Hepatocyte (in vitro differentiated cells): ENCODE results near the gene B4GALNT4. TPM values are rescaled to one million over a fixed set of nuclear protein-coding genes. Genes with fewer than 3 reads are reported as not detected.
"Not testable (repeated sequence)": the region's sequence is repeated elsewhere in the genome, so short reads cannot be mapped to it uniquely, and the experiment has no call there.

Experiments
- DNase-seq: peaks from one replicate; pipeline ENCODE4 v3.0.0-alpha.2; 2016; ENCODE audit warnings: low spot score
- H2AFZ ChIP-seq: fragments of 200-600 bp; sonication (generic); 2 replicates; pipeline ENCODE4 v1.6.0; 2016; ENCODE audit warnings: antibody characterized with exemption, mild to moderate bottlenecking
- H3K27ac ChIP-seq: fragments of 200-600 bp; sonication (generic); 2 replicates; pipeline ENCODE4 v1.5.1; 2016; ENCODE audit warnings: mild to moderate bottlenecking
- H3K27me3 ChIP-seq: fragments of 200-600 bp; sonication (generic); 2 replicates; pipeline ENCODE4 v1.6.1; 2016
- H3K36me3 ChIP-seq: fragments of 200-600 bp; sonication (generic); replicated peaks from 2 replicates; pipeline ENCODE4 v1.5.1; 2016; ENCODE audit warnings: low read depth; ENCODE audit not compliant: insufficient read depth
- H3K4me1 ChIP-seq: fragments of 200-600 bp; sonication (generic); 2 replicates; pipeline ENCODE4 v1.5.1; 2016; ENCODE audit warnings: mild to moderate bottlenecking, moderate library complexity; ENCODE audit not compliant: insufficient read depth
- H3K4me2 ChIP-seq: fragments of 200-600 bp; sonication (generic); 2 replicates; pipeline ENCODE4 v1.6.0; 2016
- H3K4me3 ChIP-seq: fragments of 200-600 bp; sonication (generic); 2 replicates; pipeline ENCODE4 v1.5.1; 2016; ENCODE audit warnings: mild to moderate bottlenecking
- H3K79me2 ChIP-seq: fragments of 200-600 bp; sonication (generic); 2 replicates; pipeline ENCODE4 v1.6.0; 2017; ENCODE audit warnings: mild to moderate bottlenecking
- H3K9me2 ChIP-seq: fragments of 200-600 bp; sonication (generic); replicated peaks from 2 replicates; pipeline ENCODE4 v1.6.0; 2017; ENCODE audit warnings: mild to moderate bottlenecking; ENCODE audit not compliant: insufficient read depth
- H3K9me3 ChIP-seq: fragments of 200-600 bp; sonication (generic); 2 replicates; pipeline ENCODE4 v1.5.1; 2016; ENCODE audit warnings: low read depth, mild to moderate bottlenecking
- H4K20me1 ChIP-seq: fragments of 200-600 bp; sonication (generic); 2 replicates; pipeline ENCODE4 v1.6.0; 2016; ENCODE audit warnings: mild to moderate bottlenecking; ENCODE audit not compliant: insufficient read depth, poor library complexity, severe bottlenecking
- EZH2 ChIP-seq: fragments of 200-600 bp; sonication (generic); IDR thresholded peaks from 2 replicates; pipeline ENCODE4 v1.6.1; 2016; ENCODE audit warnings: antibody characterized with exemption, mild to moderate bottlenecking, borderline replicate concordance
- EZH2phosphoT487 ChIP-seq: fragments of 200-600 bp; sonication (generic); IDR thresholded peaks from one replicate; pipeline ENCODE4 v1.6.1; 2018; ENCODE audit warnings: antibody characterized with exemption, mild to moderate bottlenecking, low read depth, moderate library complexity; ENCODE audit not compliant: unreplicated experiment, severe bottlenecking
- WGBS: methylation state at CpG from one replicate; pipeline ENCODE4 v1.1.6; 2016; ENCODE audit warnings: low lambda C conversion rate; ENCODE audit errors: missing lambda C conversion rate; 5-methylcytosine and 5-hydroxymethylcytosine counted together
- polyA plus RNA-seq: library from polyadenylated mRNA; unstranded; fragments of >200 nt; fragmentation: Nextera tagmentation; extraction: Ambion mirVana; gene quantifications from 2 replicates; pipeline ENCODE4 v1.2.1, GENCODE V29; 2016
- total RNA-seq: library from RNA; depleted of rRNA; stranded (reverse); fragments of >200 nt; gene quantifications from 2 replicates; pipeline ENCODE4 v1.2.3, GENCODE V29; 2014
- TF ChIP-seq, protein P1 (sequence below): fragments of 200-600 bp; sonication (generic); IDR thresholded peaks from 2 replicates; pipeline ENCODE4 v1.5.1; 2016; ENCODE audit warnings: antibody characterized with exemption, mild to moderate bottlenecking; ENCODE audit not compliant: poor library complexity

The B4GALNT4 gene
- total and polyA plus RNA-seq, 2 experiments from 2014 or later: 30.0 to 38.8 TPM

DNA sequence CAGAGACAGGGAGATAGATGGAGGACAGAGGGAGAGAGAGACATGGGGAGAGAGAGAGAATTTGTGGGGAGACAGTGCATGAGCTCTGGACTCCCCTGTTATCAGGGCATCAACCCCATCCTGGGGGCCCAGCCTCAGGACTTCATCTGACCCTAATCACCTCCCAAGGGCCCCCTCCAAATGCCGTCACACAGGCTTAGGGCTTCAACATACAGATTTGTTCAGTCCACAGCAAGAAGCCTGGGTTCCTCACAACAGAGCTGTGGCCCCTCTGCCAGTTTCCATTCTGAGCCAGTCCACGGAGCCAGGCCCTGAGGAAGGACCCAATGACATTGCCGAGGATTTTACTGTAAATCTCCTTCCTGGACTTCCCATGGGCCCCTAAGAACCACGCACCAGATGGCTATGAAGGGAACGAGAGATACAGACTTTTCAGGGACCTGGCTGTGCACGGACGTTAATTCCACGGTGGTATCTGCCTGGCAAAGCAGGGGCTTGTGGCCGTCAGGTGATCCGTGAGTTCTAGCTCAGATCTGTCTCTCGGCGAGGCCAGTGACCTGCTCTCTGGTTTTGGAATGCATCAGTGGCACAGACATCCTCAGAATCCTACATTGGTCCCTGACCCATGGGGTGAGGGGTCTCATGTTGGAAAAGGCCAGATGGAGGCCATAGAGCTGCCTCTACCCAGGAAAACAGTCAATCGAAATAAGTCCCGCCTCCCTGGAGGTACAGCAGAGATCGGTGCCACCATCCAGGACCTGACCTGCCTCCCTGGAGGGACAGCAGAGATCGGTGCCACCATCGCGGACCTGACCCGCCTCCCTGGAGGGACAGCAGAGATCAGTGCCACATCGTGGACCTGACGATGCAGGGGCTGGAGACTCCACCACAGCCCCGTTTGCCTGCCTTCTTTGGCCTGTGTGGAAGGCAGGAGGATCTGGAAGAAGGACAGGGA, 8.7 kb upstream of the B4GALNT4 start:
- TF ChIP-seq EZH2phosphoT487 (no peak), EZH2 (no peak)
- TF ChIP-seq, protein P1, sequence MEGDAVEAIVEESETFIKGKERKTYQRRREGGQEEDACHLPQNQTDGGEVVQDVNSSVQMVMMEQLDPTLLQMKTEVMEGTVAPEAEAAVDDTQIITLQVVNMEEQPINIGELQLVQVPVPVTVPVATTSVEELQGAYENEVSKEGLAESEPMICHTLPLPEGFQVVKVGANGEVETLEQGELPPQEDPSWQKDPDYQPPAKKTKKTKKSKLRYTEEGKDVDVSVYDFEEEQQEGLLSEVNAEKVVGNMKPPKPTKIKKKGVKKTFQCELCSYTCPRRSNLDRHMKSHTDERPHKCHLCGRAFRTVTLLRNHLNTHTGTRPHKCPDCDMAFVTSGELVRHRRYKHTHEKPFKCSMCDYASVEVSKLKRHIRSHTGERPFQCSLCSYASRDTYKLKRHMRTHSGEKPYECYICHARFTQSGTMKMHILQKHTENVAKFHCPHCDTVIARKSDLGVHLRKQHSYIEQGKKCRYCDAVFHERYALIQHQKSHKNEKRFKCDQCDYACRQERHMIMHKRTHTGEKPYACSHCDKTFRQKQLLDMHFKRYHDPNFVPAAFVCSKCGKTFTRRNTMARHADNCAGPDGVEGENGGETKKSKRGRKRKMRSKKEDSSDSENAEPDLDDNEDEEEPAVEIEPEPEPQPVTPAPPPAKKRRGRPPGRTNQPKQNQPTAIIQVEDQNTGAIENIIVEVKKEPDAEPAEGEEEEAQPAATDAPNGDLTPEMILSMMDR: no peak
- no peak overlapping the region for H3K4me3 ChIP-seq
- no peak overlapping the region for H3K27ac ChIP-seq
- H3K79me2 ChIP-seq: no peaks in the 10 kb centered on the region
- H3K9me3 ChIP-seq: no peaks in the 10 kb centered on the region
- H3K4me1 ChIP-seq: peaks cover 2% of the 10 kb centered on the region
- H3K36me3 ChIP-seq: no peaks in the 10 kb centered on the region
- 90% methylated on average over 22 of the region's 22 CpGs for WGBS
- H3K27me3 ChIP-seq: no peaks in the 10 kb centered on the region
- H4K20me1 ChIP-seq: no peaks in the 10 kb centered on the region
- DNase-seq: no peak
- no peak overlapping the region for H3K4me2 ChIP-seq
- H3K9me2 ChIP-seq: no peaks in the 10 kb centered on the region
- H2AFZ ChIP-seq: no peak overlapping the region

DNA sequence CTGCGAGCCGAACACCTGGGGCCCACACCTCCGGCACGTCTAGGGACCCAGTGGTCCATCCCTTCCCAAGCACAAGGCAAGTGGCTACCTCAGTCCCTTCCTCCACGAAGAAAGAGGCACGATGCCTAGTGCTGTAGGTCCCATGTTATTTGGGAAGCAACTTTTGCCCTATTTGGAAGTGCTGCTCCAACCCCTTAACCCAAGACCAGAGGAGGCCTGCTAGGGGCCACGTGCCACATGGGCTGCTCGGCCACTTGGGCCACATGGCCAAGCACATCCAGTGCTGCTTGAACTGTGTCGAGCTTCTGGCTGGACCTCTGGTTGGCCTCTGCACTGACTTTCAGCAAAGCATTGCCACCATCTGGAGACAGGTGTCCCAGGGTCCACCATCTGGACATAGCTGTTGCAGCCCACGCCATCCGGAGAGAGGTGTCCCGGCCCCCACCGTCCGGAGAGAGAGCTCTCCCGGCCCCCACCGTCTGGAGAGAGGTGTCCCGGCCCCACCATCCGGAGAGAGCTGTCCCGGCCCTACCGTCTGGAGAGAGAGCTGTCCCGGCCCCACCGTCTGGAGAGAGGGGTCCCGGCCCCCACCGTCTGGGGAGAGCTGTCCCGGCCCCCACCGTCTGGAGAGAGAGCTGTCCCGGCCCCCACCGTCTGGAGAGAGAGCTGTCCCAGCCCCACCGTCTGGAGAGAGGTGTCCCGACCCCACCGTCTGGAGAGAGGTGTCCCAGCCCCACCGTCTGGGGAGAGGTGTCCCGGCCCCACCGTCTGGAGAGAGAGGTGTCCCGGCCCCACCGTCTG, 6.5 kb upstream of the B4GALNT4 start:
- no peak overlapping the region for H3K4me3 ChIP-seq
- no peaks in the 10 kb centered on the region for H3K9me3 ChIP-seq
- no peak overlapping the region for H2AFZ ChIP-seq
- DNase-seq: no peak
- WGBS: 90% methylated on average over 13 of the region's 36 CpGs
- no peak overlapping the region for H3K4me2 ChIP-seq
- no peaks in the 10 kb centered on the region for H3K79me2 ChIP-seq
- H4K20me1 ChIP-seq: no peaks in the 10 kb centered on the region
- no peaks in the 10 kb centered on the region for H3K4me1 ChIP-seq
- no peaks in the 10 kb centered on the region for H3K27me3 ChIP-seq
- H3K27ac ChIP-seq: no peak overlapping the region
- H3K9me2 ChIP-seq: no peaks in the 10 kb centered on the region
- H3K36me3 ChIP-seq: no peaks in the 10 kb centered on the region
- TF ChIP-seq EZH2: no peak
- no peak for TF ChIP-seq EZH2phosphoT487
- TF ChIP-seq, protein P1: no peak

DNA sequence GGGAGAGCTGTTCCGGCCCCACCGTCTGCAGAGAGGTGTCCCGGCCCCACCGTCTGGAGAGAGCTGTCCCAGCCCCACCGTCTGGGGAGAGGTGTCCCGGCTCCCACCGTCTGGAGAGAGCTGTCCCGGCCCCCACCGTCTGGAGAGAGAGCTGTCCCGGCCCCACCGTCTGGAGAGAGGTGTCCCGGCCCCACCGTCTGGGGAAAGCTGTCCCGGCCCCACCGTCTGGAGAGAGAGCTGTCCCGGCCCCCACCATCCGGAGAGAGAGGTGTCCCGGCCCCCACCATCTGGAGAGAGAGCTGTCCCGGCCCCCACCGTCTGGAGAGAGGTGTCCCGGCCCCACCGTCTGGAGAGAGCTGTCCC, 5.9 kb upstream of the B4GALNT4 start:
- H3K79me2 ChIP-seq, H3K9me2 ChIP-seq, H4K20me1 ChIP-seq, H3K4me2 ChIP-seq, H3K4me1 ChIP-seq, H3K27ac ChIP-seq, H3K36me3 ChIP-seq, H2AFZ ChIP-seq, H3K4me3 ChIP-seq, H3K9me3 ChIP-seq, H3K27me3 ChIP-seq, DNase-seq: not testable (repeated sequence)
- 90% methylated on average over 7 of the region's 22 CpGs for WGBS
